Measurements from ENCODE around the gene CDPF1.

CDPF1 gene, protein sequence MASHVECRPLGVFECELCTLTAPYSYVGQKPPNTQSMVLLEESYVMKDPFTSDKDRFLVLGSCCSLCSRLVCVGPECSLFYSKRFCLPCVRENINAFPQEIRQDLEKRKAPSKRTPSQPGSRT

DNA sequence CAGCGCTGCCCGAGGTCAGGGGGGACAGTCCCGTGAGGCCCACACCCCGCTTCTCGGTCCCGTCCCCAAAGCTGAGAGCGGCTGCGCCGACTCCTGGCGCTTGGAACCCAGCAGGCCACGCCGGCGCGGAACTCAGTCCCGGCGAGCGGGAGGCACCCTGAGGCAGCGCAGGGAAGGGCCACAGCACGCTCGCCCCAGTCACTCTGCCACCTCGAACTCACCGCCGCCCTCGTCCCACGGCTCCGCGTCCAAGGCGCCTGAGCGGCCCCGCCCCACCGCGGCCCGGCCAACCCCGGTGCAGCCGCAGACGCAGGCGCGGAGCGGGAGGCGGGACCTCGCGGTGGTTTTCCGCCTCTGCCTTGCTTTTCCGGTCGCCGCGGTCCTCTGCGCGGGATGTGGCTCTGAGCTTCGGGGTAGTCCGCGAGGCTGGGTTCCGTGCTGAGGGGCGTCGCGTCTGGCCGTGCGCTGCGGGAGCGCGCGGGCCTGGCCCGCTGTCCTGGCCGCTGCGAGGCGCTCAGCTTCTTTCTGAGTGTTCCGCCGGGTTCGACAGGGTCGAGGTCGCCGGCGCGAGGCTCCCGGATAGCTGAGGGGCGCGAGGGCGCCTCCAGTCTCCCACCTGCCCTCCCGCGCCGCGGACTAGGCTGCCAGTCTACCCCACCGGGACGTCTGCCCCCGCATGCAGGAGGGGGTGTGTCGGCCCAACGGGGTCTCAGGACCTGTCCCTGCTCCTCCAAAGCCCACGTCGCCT lies at the start of gene CDPF1:
Gene CDPF1, minus strand, starts transcription at position 259 of the 748 bp plus-strand sequence. CDS start 2,009 bp downstream, outside the sequence.
- Mint-ChIP-seq H3K4me3 (peak within 1 kb of the TSS; percentile 83), H3K27ac (peak within 1 kb of the TSS; percentile 82), H3K9me3 (peaks cover 2% of the 10 kb centered on the region), H3K36me3 (peaks cover 6% of the 10 kb centered on the region), H3K4me1 (peaks cover 36% of the 10 kb centered on the region), H3K27me3 (peaks cover 11% of the 10 kb centered on the region)
- peak; percentile 93 for DNase-seq
- CTCF ChIA-PET = interaction anchor here (1.0 kb wide), 2 partner anchors 10 to 46 kb away, joined by 3 read pairs; partner anchors contain the start of gene GTSE1

DNA sequence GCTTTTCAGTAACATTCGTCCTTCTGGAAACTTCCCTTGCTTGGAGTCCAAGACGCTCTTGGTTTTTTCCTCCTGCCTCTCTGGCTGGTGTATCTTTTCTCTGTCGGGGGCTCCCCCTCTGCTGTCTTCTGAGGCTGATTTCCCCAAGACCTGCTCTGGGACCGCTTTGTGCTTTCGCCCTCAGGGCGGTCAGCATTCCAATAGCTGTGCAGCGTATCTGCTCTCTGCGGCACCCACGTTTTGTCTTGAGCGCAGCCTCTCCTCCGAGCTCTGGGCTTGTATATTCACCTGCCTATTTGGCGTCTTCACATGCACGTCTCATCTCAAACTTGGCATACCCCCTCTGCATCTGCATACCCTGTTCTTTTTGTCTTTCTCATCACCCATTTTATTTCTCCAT lies 49.0 kb upstream of the CDPF1 start:
- Mint-ChIP-seq H3K36me3 (peaks cover 42% of the 10 kb centered on the region), H3K4me1 (peaks cover 67% of the 10 kb centered on the region), H3K4me3 (peak overlapping the region; percentile 86), H3K27ac (no peak overlapping the region), H3K9me3 (no peaks in the 10 kb centered on the region), H3K27me3 (no peaks in the 10 kb centered on the region)
- no peak for DNase-seq
- CTCF ChIA-PET = interaction anchor here (1.3 kb wide), 1 partner anchor 292 kb away, joined by 3 read pairs; no protein-coding TSS in a partner anchor

- CTCF ChIA-PET = interaction anchor here (1.3 kb wide), 1 partner anchor 296 kb away, joined by 3 read pairs; no protein-coding TSS in a partner anchor
- H3K4me3 Mint-ChIP-seq = peak overlapping the region; percentile 86
- peak; percentile 39 for DNase-seq
- peak overlapping the region; percentile 83 for H3K27ac Mint-ChIP-seq
- peaks cover 39% of the 10 kb centered on the region for H3K36me3 Mint-ChIP-seq
- peaks cover 3% of the 10 kb centered on the region for H3K9me3 Mint-ChIP-seq
- no peaks in the 10 kb centered on the region for H3K27me3 Mint-ChIP-seq
- peaks cover 71% of the 10 kb centered on the region for H3K4me1 Mint-ChIP-seq
These were observed 47.2 kb upstream of the CDPF1 start for GRCh38 chr22:46297151-46297812.

- Mint-ChIP-seq H3K36me3 (peaks cover 43% of the 10 kb centered on the region), H3K4me1 (peaks cover 73% of the 10 kb centered on the region), H3K9me3 (peaks cover 5% of the 10 kb centered on the region), H3K4me3 (peak within 1 kb of the TSS; percentile 86), H3K27me3 (no peaks in the 10 kb centered on the region), H3K27ac (peak within 1 kb of the TSS; percentile 97)
- DNase-seq = peak; percentile 99
- CTCF ChIA-PET = interaction anchor here (0.9 to 2.0 kb wide), 6 partner anchors 44 to 295 kb away, joined by 3 to 18 read pairs (median 3); partner anchors contain the start of gene CDPF1
These were observed 46.4 kb upstream of the CDPF1 start, which contains the start of gene GTSE1 for GRCh38 chr22:46296257-46297150. GTSE1 (plus strand) TSS chr22:46296870; CDS start chr22:46297401, 531 bp downstream.

DNA sequence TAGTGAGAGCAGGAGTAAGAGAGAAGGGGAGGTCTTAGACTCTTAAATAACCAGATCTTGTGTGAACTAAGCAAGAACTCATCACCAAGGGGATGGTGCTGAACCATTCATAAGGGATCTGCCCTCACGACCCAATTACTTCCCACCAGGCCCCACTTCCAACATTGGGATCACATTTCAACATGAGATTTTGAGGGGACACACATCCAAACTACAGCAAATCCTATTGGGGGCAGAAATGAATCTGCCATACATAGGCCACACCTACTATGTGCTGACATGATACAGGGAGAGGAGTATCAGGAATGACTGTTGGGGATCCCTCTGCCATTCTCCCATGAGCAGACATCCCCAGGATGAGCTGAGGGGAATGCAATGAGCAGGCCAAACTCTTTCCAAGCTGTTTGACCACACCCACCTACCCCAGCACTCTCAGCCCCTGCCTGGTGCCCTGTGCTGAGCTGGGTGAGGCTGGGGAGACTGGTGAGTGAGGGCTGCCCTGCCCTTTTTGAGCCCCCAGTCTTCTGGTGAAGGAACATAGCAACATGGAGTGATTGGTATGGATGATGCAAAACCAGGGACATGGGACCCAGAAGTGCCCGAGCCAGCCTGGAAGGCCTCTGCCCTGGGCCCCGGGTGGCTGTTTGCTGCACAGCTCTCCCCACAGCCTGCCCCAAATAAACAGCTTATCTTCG lies 45.3 kb upstream of the CDPF1 start:
- Mint-ChIP-seq H3K9me3 (peaks cover 5% of the 10 kb centered on the region), H3K36me3 (peaks cover 34% of the 10 kb centered on the region), H3K4me3 (peak overlapping the region; percentile 86), H3K27ac (peak overlapping the region; percentile 97), H3K27me3 (no peaks in the 10 kb centered on the region), H3K4me1 (peaks cover 65% of the 10 kb centered on the region)
- DNase-seq = no peak
- CTCF ChIA-PET = interaction anchor here (0.9 to 2.0 kb wide), 5 partner anchors 43 to 174 kb away, joined by 3 to 18 read pairs (median 3); partner anchors contain the start of gene CDPF1

DNA sequence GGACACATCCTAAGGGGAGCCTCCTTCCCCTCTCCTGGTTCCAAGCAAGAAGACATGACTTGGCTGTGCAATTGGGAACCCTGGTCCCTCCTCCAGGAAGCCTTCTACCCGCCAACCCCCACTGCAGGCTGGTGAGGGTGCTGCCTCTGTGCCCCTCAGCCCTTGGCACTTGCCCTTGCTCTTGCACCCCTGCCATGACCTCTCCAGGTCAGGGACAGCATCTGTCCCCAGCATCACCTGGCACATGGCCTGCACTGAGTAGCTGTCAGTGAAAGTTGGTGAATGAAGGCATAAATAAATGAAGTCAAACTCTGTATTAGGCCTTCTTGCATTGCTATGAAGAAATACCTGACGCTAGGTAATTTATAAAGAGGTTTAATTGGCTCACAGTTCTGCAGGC lies 44.7 kb upstream of the CDPF1 start:
- peak overlapping the region; percentile 86 for H3K4me3 Mint-ChIP-seq
- H3K36me3 Mint-ChIP-seq = peaks cover 34% of the 10 kb centered on the region
- no peak overlapping the region for H3K27ac Mint-ChIP-seq
- peaks cover 65% of the 10 kb centered on the region for H3K4me1 Mint-ChIP-seq
- DNase-seq = no peak
- peaks cover 5% of the 10 kb centered on the region for H3K9me3 Mint-ChIP-seq
- CTCF ChIA-PET = interaction anchor here (1.3 to 2.0 kb wide), 2 partner anchors 73 to 173 kb away, joined by 3 to 18 read pairs; no protein-coding TSS in a partner anchor
- H3K27me3 Mint-ChIP-seq = no peaks in the 10 kb centered on the region

- CTCF ChIA-PET = no interaction called here
- H3K27ac Mint-ChIP-seq = peak overlapping the region; percentile 52
- no peak overlapping the region for H3K4me3 Mint-ChIP-seq
- H3K9me3 Mint-ChIP-seq = peaks cover 5% of the 10 kb centered on the region
- peaks cover 58% of the 10 kb centered on the region for H3K4me1 Mint-ChIP-seq
- H3K36me3 Mint-ChIP-seq = peaks cover 26% of the 10 kb centered on the region
- no peak for DNase-seq
- no peaks in the 10 kb centered on the region for H3K27me3 Mint-ChIP-seq
These were observed 43.6 kb upstream of the CDPF1 start for GRCh38 chr22:46293577-46294260.

DNA sequence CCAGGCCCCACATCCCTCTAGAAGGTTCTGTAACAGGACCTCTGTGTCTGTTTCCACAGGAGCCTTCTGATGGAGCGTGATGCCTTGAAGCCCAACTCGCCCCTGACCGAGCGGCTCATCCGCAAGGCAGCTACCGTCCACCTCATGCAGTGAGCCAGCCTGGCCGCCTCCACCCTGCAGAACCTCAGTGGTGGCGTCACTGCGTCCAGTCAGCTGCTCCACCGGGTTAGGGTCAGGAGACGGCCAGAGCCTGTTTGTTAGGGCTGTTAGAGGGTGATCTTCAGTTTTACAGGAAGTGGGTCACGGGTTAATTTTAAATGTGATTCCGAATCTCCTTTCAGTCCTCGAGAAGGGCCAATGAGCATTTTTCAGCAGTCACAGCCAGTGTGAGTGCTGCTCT lies 42.6 kb upstream of the CDPF1 start:
- CTCF ChIA-PET = no interaction called here
- no peak overlapping the region for H3K4me3 Mint-ChIP-seq
- no peak overlapping the region for H3K27ac Mint-ChIP-seq
- DNase-seq = no peak
- peaks cover 59% of the 10 kb centered on the region for H3K4me1 Mint-ChIP-seq
- no peaks in the 10 kb centered on the region for H3K27me3 Mint-ChIP-seq
- H3K9me3 Mint-ChIP-seq = peaks cover 5% of the 10 kb centered on the region
- H3K36me3 Mint-ChIP-seq = peaks cover 23% of the 10 kb centered on the region

DNA sequence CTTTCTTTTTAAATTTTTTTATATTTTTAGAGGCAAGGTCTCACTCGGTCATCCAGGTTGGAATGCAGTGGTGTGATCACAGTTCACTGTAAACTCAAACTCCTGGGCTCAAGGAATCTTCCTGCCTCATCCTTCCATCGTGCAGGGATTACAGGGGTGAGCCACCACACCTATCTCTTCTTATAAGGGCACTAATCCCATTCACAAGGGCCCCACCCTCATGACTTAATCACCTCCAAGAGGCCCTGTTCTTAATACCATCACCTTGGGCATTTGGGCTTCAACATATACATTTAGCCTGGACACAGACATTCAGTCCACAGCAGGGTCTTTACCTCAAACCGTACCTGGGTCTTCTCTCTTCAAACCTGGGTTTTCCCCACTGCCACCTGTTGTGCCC lies 42.1 kb upstream of the CDPF1 start:
- Mint-ChIP-seq H3K36me3 (peaks cover 20% of the 10 kb centered on the region), H3K27ac (no peak overlapping the region), H3K4me3 (no peak overlapping the region), H3K9me3 (peaks cover 5% of the 10 kb centered on the region), H3K27me3 (no peaks in the 10 kb centered on the region), H3K4me1 (peaks cover 60% of the 10 kb centered on the region)
- DNase-seq = no peak
- CTCF ChIA-PET = no interaction called here

DNA sequence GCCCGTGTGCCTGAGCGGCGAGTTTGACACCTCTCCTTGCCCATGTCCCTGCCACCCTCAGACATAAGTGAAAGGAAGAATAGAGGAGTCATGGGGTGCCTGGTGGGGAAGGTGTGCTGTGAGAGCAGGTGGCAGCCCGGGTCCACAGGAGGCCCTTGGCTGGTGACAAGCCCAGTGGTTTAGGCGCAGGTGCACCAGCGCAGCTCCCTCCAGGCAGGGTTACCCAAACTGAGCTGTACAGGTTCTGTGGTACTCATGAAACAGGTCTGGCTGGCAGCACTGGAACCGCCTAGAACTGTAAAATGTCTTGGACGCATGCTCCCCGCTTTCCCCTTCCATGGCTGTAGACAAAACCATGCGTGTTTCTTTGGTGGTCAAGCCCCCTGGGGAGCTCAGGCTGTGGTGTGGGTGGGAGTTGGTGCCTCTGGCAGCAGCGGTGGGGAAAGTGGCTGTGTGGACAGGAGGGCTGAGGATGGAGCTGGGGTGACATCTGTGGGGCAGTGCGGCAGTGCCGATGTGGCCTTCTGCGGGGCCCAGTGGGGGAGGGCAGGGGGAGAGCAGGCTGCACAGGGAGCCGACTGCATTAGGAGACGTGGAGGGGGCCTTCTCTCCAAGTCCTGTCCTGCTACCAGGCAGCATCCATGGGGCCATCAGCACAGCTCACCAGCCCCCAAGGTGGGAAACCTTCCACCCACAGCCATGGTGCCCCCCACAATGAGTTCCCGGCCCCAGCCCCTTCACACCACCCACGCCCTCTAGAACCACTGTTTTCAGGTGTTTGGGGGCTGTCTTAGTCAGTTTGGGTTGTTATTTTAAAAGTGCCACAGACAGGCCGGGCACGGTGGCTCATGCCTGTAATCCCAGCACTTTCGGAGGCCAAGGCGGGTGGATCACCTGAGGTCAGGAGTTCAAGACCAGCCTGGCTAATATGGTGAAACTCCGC lies 41.0 kb upstream of the CDPF1 start:
- Mint-ChIP-seq H3K4me1 (peaks cover 55% of the 10 kb centered on the region), H3K9me3 (peaks cover 5% of the 10 kb centered on the region), H3K36me3 (peaks cover 17% of the 10 kb centered on the region), H3K27me3 (no peaks in the 10 kb centered on the region), H3K4me3 (no peak overlapping the region), H3K27ac (no peak overlapping the region)
- DNase-seq = no peak
- CTCF ChIA-PET = no interaction called here

GRCh38 chr22:46290121-46290842 lies 40.2 kb upstream of the CDPF1 start:
- peak overlapping the region; percentile 76 for H3K27ac Mint-ChIP-seq

More at GRCh38 chr22:46290121-46290842, 40.2 kb upstream of the CDPF1 start:
- Mint-ChIP-seq H3K36me3 (peaks cover 21% of the 10 kb centered on the region), H3K9me3 (peaks cover 5% of the 10 kb centered on the region), H3K27me3 (no peaks in the 10 kb centered on the region), H3K4me3 (no peak overlapping the region), H3K4me1 (peaks cover 47% of the 10 kb centered on the region)
- DNase-seq = no peak
- CTCF ChIA-PET = interaction anchor here (0.6 kb wide), 1 partner anchor 34 kb away, joined by 3 read pairs; no protein-coding TSS in a partner anchor
